H1 (cell line): ENCODE measurements around the gene CASKIN2. TPM values are rescaled to one million over a fixed set of nuclear protein-coding genes. Genes with fewer than 3 reads are reported as not detected.

ENCODE experiments used
- CTCF ChIA-PET: fragments of 300-600 bp; sonication (Branson Sonifier 250); formaldehyde crosslinking; loops from one replicate; lab custom pipeline; 2021; ENCODE audit not compliant: partially characterized antibody; lab: Charles Lee
- POLR2A ChIA-PET: fragments of 300-600 bp; sonication (Branson Sonifier 250); formaldehyde crosslinking; loops from one replicate; lab custom pipeline; 2021; ENCODE audit warnings: inconsistent platforms; ENCODE audit not compliant: partially characterized antibody; lab: Charles Lee
- DNase-seq, 2 experiments: peaks; one replicate each; pipeline versions ENCODE4 v3.0.0 to v3.0.0-alpha.2; 2010 to 2022; ENCODE audit warnings: low spot score in 2 of 2, low read depth in 1 of 2, mixed read lengths in 1 of 2
- FAIRE-seq: peaks from 2 replicates; lab custom pipeline; 2011; peaks lifted over from hg19 to GRCh38; lab: Jason Lieb, UNC
- H2AFZ ChIP-seq: 2 replicates; pipeline ENCODE4 v1.8.1; 2012; ENCODE audit warnings: low read length, inconsistent platforms
- H2AK5ac ChIP-seq: 2 replicates; pipeline ENCODE4 v1.6.1; 2013; ENCODE audit warnings: low read depth, low read length
- H2BK120ac ChIP-seq: replicated peaks from 2 replicates; pipeline ENCODE3; 2013; ENCODE audit warnings: low read depth, low read length, inconsistent platforms
- H2BK12ac ChIP-seq: 2 replicates; pipeline ENCODE4 v1.6.1; 2013; ENCODE audit warnings: low read depth, low read length
- H2BK15ac ChIP-seq: 2 replicates; pipeline ENCODE4 v1.6.1; 2013; ENCODE audit warnings: low read length
- H2BK20ac ChIP-seq: 2 replicates; pipeline ENCODE4 v1.6.1; 2013; ENCODE audit warnings: low read length
- H2BK5ac ChIP-seq: 2 replicates; pipeline ENCODE4 v1.6.1; 2013; ENCODE audit warnings: low read depth, low read length
- H3K14ac ChIP-seq: 2 replicates; pipeline ENCODE4 v1.6.1; 2013; ENCODE audit warnings: inconsistent platforms; ENCODE audit not compliant: insufficient read length
- H3K18ac ChIP-seq: 2 replicates; pipeline ENCODE4 v1.6.1; 2013; ENCODE audit warnings: low read length; ENCODE audit errors: extremely low read depth
- H3K23ac ChIP-seq: 2 replicates; pipeline ENCODE4 v1.6.1; 2013; ENCODE audit warnings: inconsistent platforms; ENCODE audit not compliant: insufficient read length
- H3K23me2 ChIP-seq: 2 replicates; pipeline ENCODE4 v1.6.1; 2013; ENCODE audit warnings: low read depth, low read length
- H3K27ac ChIP-seq: 2 replicates; pipeline ENCODE4 v1.6.1; 2011; ENCODE audit warnings: low read depth, low read length, inconsistent platforms
- H3K27me3 ChIP-seq, 4 experiments: replicated peaks in 1 of 4; 1 replicate in 1 of 4; 2 replicates in 3 of 4; pipeline versions ENCODE4 v1.6.1 to v1.8.1; 2011 to 2013; ENCODE audit warnings: low read length in 3 of 4, mild to moderate bottlenecking in 3 of 4, inconsistent platforms in 2 of 4, mixed read lengths in 2 of 4, moderate library complexity in 1 of 4; ENCODE audit not compliant: control insufficient read depth in 3 of 4, insufficient read depth in 3 of 4; ENCODE audit errors: extremely low read depth in 1 of 4
- H3K36me3 ChIP-seq, 4 experiments: 2 replicates each; pipeline versions ENCODE4 v1.6.1 to v1.8.1; 2011 to 2013; ENCODE audit warnings: mild to moderate bottlenecking in 4 of 4, low read length in 3 of 4, moderate library complexity in 2 of 4, control low read depth in 1 of 4, inconsistent platforms in 1 of 4; ENCODE audit not compliant: insufficient read depth in 4 of 4, control insufficient read depth in 2 of 4
- H3K4ac ChIP-seq: replicated peaks from 2 replicates; pipeline ENCODE3; 2013; ENCODE audit warnings: low read length, low read depth, mixed read lengths, inconsistent platforms; ENCODE audit not compliant: insufficient read length
- H3K4me1 ChIP-seq, 4 experiments: replicated peaks in 1 of 4; 1 replicate in 1 of 4; 2 replicates in 3 of 4; pipeline versions ENCODE4 v1.6.1 to v1.8.1; 2011 to 2013; ENCODE audit warnings: low read length in 3 of 4, inconsistent platforms in 2 of 4, mixed read lengths in 1 of 4; ENCODE audit not compliant: insufficient read depth in 4 of 4, control insufficient read depth in 3 of 4
- H3K4me2 ChIP-seq, 2 experiments: 2 replicates each; pipeline versions ENCODE4 v1.6.1 to v1.8.1; 2011 to 2013; ENCODE audit warnings: low read depth in 2 of 2, low read length in 2 of 2, control low read depth in 1 of 2, inconsistent platforms in 1 of 2, mild to moderate bottlenecking in 1 of 2; ENCODE audit not compliant: insufficient read depth in 1 of 2
- H3K4me3 ChIP-seq, 4 experiments: fragments of 200-600, 300-600 bp in 1 of 4; sonication (generic), shearing (Covaris generic), sonication (Bioruptor Twin) in 1 of 4; 2 replicates each; pipeline versions ENCODE4 v1.5.1 to v1.8.1; 2011 to 2016; ENCODE audit warnings: low read length in 4 of 4, low read depth in 3 of 4, control low read depth in 2 of 4, inconsistent platforms in 2 of 4, mild to moderate bottlenecking in 2 of 4, mixed read lengths in 1 of 4, moderate library complexity in 1 of 4; ENCODE audit not compliant: insufficient read depth in 2 of 4; ENCODE audit errors: extremely low read depth in 1 of 4
- H3K56ac ChIP-seq: replicated peaks from 2 replicates; pipeline ENCODE3; 2013; ENCODE audit warnings: low read depth, mild to moderate bottlenecking, mixed read lengths, low read length, inconsistent platforms; ENCODE audit not compliant: insufficient read length
- H3K79me1 ChIP-seq: 2 replicates; pipeline ENCODE4 v1.6.1; 2013; ENCODE audit warnings: low read depth, low read length, control low read depth
- H3K79me2 ChIP-seq, 2 experiments: 2 replicates each; pipeline versions ENCODE4 v1.6.1 to v1.8.1; 2012 to 2013; ENCODE audit warnings: low read length in 2 of 2, mild to moderate bottlenecking in 2 of 2, inconsistent platforms in 1 of 2; ENCODE audit not compliant: insufficient read depth in 2 of 2, control insufficient read depth in 1 of 2
- H3K9ac ChIP-seq, 4 experiments: replicated peaks in 1 of 4; 1 replicate in 1 of 4; 2 replicates in 3 of 4; pipeline versions ENCODE4 v1.6.1 to v1.8.1; 2011 to 2013; ENCODE audit warnings: low read depth in 3 of 4, low read length in 3 of 4, control low read depth in 2 of 4, mild to moderate bottlenecking in 2 of 4, moderate library complexity in 2 of 4, inconsistent platforms in 1 of 4; ENCODE audit errors: extremely low read depth in 1 of 4
- H3K9me3 ChIP-seq, 2 experiments: 2 replicates each; pipeline versions ENCODE4 v1.6.1 to v1.8.1; 2012 to 2013; ENCODE audit warnings: mild to moderate bottlenecking in 2 of 2, moderate library complexity in 2 of 2, control low read depth in 1 of 2, inconsistent platforms in 1 of 2, low read depth in 1 of 2, low read length in 1 of 2, mixed read lengths in 1 of 2; ENCODE audit not compliant: insufficient read depth in 2 of 2
- H4K20me1 ChIP-seq, 2 experiments: replicated peaks in 1 of 2; 2 replicates each; pipeline versions ENCODE3 to v1.8.1; 2011 to 2013; ENCODE audit warnings: inconsistent platforms in 2 of 2, low read length in 2 of 2, mild to moderate bottlenecking in 1 of 2; ENCODE audit not compliant: insufficient read depth in 2 of 2, control insufficient read depth in 1 of 2
- H4K5ac ChIP-seq: 2 replicates; pipeline ENCODE4 v1.6.1; 2013; ENCODE audit warnings: low read length, low read depth, mixed read lengths, inconsistent platforms; ENCODE audit not compliant: insufficient read length
- H4K8ac ChIP-seq: 2 replicates; pipeline ENCODE4 v1.8.0; 2013; ENCODE audit warnings: mild to moderate bottlenecking, moderate library complexity, low read length, inconsistent platforms; ENCODE audit not compliant: insufficient read depth; ENCODE audit errors: extremely low read depth
- H4K91ac ChIP-seq: replicated peaks from 2 replicates; pipeline ENCODE3; 2013; ENCODE audit warnings: low read length, mixed read lengths, inconsistent platforms; ENCODE audit not compliant: insufficient read length
- CREB1 ChIP-seq: IDR thresholded peaks from 2 replicates; pipeline ENCODE4 v1.6.1; 2012; ENCODE audit warnings: inconsistent platforms
- EGR1 ChIP-seq: IDR thresholded peaks from 2 replicates; pipeline ENCODE4 v1.6.1; 2011; ENCODE audit warnings: low read depth, low read length, borderline replicate concordance
- JUND ChIP-seq: IDR thresholded peaks from 2 replicates; pipeline ENCODE4 v1.6.1; 2011; ENCODE audit warnings: mild to moderate bottlenecking, improper control_type of control experiment, low read length
- WGBS, 2 experiments: shearing (Covaris generic) in 1 of 2; methylation state at CpG; one replicate each; pipeline versions ENCODE4 v1.1.6 to v1.1.7; 2013 to 2015; ENCODE audit warnings: low lambda C conversion rate in 2 of 2, mixed read lengths in 2 of 2, inconsistent platforms in 1 of 2, low coverage in 1 of 2, missing lambda C conversion rate in 1 of 2; ENCODE audit not compliant: insufficient replicate concordance in 2 of 2, insufficient coverage in 1 of 2, insufficient read length in 1 of 2; ENCODE audit errors: extremely low coverage in 1 of 2, missing lambda C conversion rate in 1 of 2; 5-methylcytosine and 5-hydroxymethylcytosine counted together
- polyA plus RNA-seq, 7 experiments: library from polyadenylated mRNA; depleted of rRNA in 3 of 7; stranded (reverse) in 5 of 7; unstranded in 2 of 7; fragments of >200 nt in 5 of 7; fragments of 200-250 nt in 2 of 7; gene quantifications; 1 replicate in 5 of 7; 2 replicates in 1 of 7; 4 replicates in 1 of 7; pipeline versions ENCODE4 v1.2.1 to v1.2.3, GENCODE V29; 2011 to 2013; ENCODE audit warnings: missing spikeins in 2 of 7, mixed read lengths in 2 of 7
- total RNA-seq: library from RNA; stranded (reverse); fragmentation: NEBNext Ultra II Directional; extraction: Animal tissue kit (Norgen Biotek cat#: 25700); gene quantifications from 2 replicates; pipeline ENCODE4 v1.2.1, GENCODE V29; 2021

CASKIN2 gene
- total and polyA plus RNA-seq, 2 of the 8 experiments (the other 6 are each of a cell fraction or from before 2014, with no cell fraction given) = 6.7 to 32.3 TPM

GRCh38 chr17:75524269-75524969, 9.1 kb upstream of the CASKIN2 start:
- no peak overlapping the region for H2BK15ac ChIP-seq
- ChIA-PET CTCF (interaction anchor here (0.6 to 3.4 kb wide), 12 partner anchors 8 to 409 kb away, joined by 3 to 16 read pairs (median 3); partner anchors contain the start of gene TSEN54), POLR2A (interaction anchor here (0.6 to 2.9 kb wide), 9 partner anchors 7 to 352 kb away, joined by 3 to 23 read pairs (median 3); partner anchors contain the start of gene TSEN54)
- no peak overlapping the region for H4K91ac ChIP-seq
- H3K23ac ChIP-seq = no peak overlapping the region
- peak overlapping the region in 1 of 4 experiments; percentile 49; a peak in 3 of 7 replicates for H3K9ac ChIP-seq
- H2BK5ac ChIP-seq = peak overlapping the region; percentile 87; the same call in 1 of the 2 replicates
- H4K20me1 ChIP-seq = peaks cover 3 to 14% of the 10 kb centered on the region in 2 experiments
- H3K14ac ChIP-seq = no peak overlapping the region
- H4K5ac ChIP-seq = no peak overlapping the region
- no peaks in the 10 kb centered on the region for H3K9me3 ChIP-seq
- peaks cover 0 to 4% of the 10 kb centered on the region in 2 experiments; a peak in 1 of 4 replicates for H3K79me2 ChIP-seq
- H3K27ac ChIP-seq = no peak overlapping the region
- no peaks in the 10 kb centered on the region for H3K79me1 ChIP-seq
- H3K4ac ChIP-seq = peak overlapping the region; percentile 45
- H3K4me2 ChIP-seq = peak overlapping the region; percentile 57 to 67
- no peak overlapping the region for H3K56ac ChIP-seq
- no peak overlapping the region for H4K8ac ChIP-seq
- no peaks in the 10 kb centered on the region; a peak in 1 of 7 replicates for H3K27me3 ChIP-seq
- H2BK12ac ChIP-seq = 0 out of 2 replicates have a peak overlapping the region, but pooled peaks have one; percentile 4
- 28% methylated on average over 23 of the region's 24 CpGs; no CpG with 5 or more reads in 1 of the 2 experiments for WGBS, 2 experiments
- DNase-seq (no peak), FAIRE-seq (no peak)
- TF ChIP-seq JUND = no peak
- TF ChIP-seq EGR1 = 0 out of 2 replicates have a peak, but pooled peaks have one; percentile 21
- peak; percentile 75 for TF ChIP-seq CREB1
- no peak overlapping the region for H2AFZ ChIP-seq
- H3K18ac ChIP-seq = peak overlapping the region; percentile 83
- H3K4me1 ChIP-seq = peaks cover 0 to 13% (median 4%) of the 10 kb centered on the region in 4 experiments; a peak in 6 of 7 replicates
- peaks cover 0 to 28% (median 7%) of the 10 kb centered on the region in 4 experiments; a peak in 6 of 8 replicates for H3K36me3 ChIP-seq
- H2BK120ac ChIP-seq = no peak overlapping the region
- peak overlapping the region; percentile 33 for H2AK5ac ChIP-seq
- peaks cover 11% of the 10 kb centered on the region; the same call in 1 of the 2 replicates for H3K23me2 ChIP-seq
- peak overlapping the region; percentile 53 to 93 (median 62) for H3K4me3 ChIP-seq
- no peak overlapping the region for H2BK20ac ChIP-seq
